NCI-H1105 treated with DMSO at 0.1 percent for 48 hours (cell line): Measurements from ENCODE around the gene TCEAL7.
A peak's percentile ranks its signal among the peaks of the same experiment; 100 is the strongest.

ENCODE experiments used
- DNase-seq: peaks from one replicate; lab custom pipeline; 2025; lab: John Stamatoyannopoulos, UW

The TCEAL7 gene

DNA sequence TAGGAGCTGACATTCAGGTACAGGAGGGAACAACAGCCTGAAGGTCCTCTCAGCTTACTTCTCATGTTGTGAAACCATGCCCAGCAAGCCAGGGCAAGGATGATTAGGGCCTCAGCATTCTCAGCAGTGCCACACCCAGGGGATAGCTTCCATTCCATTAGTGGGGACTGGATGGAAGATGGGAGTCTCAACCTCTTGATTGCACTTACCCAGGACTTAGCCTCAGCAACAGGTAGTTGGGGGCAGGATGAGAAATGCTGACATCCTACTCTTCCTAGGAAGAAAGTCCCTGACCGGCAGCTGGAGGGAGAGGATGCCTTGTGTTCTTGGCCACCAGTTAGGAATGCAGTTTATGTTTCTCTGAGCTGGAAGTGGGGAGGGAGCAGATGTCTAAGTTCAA, 37.5 kb downstream of the TCEAL7 start:
- DNase-seq: no peak

- DNase-seq: no peak
Measured at GRCh38 chrX:103369479-103369878, 39.4 kb downstream of the TCEAL7 start.

GRCh38 chrX:103372886-103373285, 42.8 kb downstream of the TCEAL7 start:
- DNase-seq: no peak

- no peak for DNase-seq
Measured at GRCh38 chrX:103373581-103373980, 43.5 kb downstream of the TCEAL7 start.

GRCh38 chrX:103376118-103376978, 46.3 kb downstream of the TCEAL7 start, which contains the start of gene BEX3:
Gene BEX3 (plus strand): TSS chrX:103376538. CDS start chrX:103377522, 984 bp downstream.
- DNase-seq: peak; percentile 73

- DNase-seq: peak; percentile 40
Measured at GRCh38 chrX:103376979-103377324, 46.9 kb downstream of the TCEAL7 start.

GRCh38 chrX:103378990-103379389, 49.0 kb downstream of the TCEAL7 start:
- DNase-seq: no peak
